Mesendoderm (in vitro differentiated cells): ENCODE data around the gene ZNF275.
"Not testable (repeated sequence)": the region's sequence is repeated elsewhere in the genome, so short reads cannot be mapped to it uniquely, and the experiment has no call there.

Experiments used
- DNase-seq: peaks from one replicate; pipeline ENCODE4 v3.0.0; 2013
- H2AK5ac ChIP-seq: 2 replicates; pipeline ENCODE4 v1.6.1; 2013; ENCODE audit warnings: low read length, inconsistent platforms
- H2BK120ac ChIP-seq: 2 replicates; pipeline ENCODE4 v1.6.1; 2013; ENCODE audit warnings: low read depth, mild to moderate bottlenecking, low read length, moderate library complexity, mixed read lengths
- H2BK15ac ChIP-seq: replicated peaks from 2 replicates; pipeline ENCODE4 v1.6.1; 2013; ENCODE audit warnings: low read depth, mild to moderate bottlenecking, moderate library complexity
- H2BK5ac ChIP-seq: 2 replicates; pipeline ENCODE4 v1.6.1; 2013; ENCODE audit warnings: low read length, inconsistent platforms
- H3K18ac ChIP-seq: 2 replicates; pipeline ENCODE4 v1.6.1; 2013; ENCODE audit warnings: mild to moderate bottlenecking, low read length, mixed read lengths
- H3K23ac ChIP-seq: one replicate; pipeline ENCODE4 v1.6.1; 2013; ENCODE audit warnings: low read length
- H3K27ac ChIP-seq: 2 replicates; pipeline ENCODE4 v1.5.1; 2013; ENCODE audit warnings: low read depth, mild to moderate bottlenecking, inconsistent platforms, low read length, moderate library complexity
- H3K27me3 ChIP-seq: 2 replicates; pipeline ENCODE4 v1.6.1; 2013; ENCODE audit warnings: low read length, control low read depth, mild to moderate bottlenecking, inconsistent platforms; ENCODE audit not compliant: insufficient read depth, poor library complexity
- H3K36me3 ChIP-seq: 2 replicates; pipeline ENCODE4 v1.6.1; 2013; ENCODE audit warnings: low read length, inconsistent platforms; ENCODE audit not compliant: control insufficient read depth, insufficient read depth
- H3K4ac ChIP-seq: one replicate; pipeline ENCODE4 v1.6.1; 2013; ENCODE audit warnings: low read depth, mild to moderate bottlenecking, low read length, moderate library complexity
- H3K4me1 ChIP-seq: 2 replicates; pipeline ENCODE4 v1.6.1; 2013; ENCODE audit warnings: low read depth, low read length, inconsistent platforms; ENCODE audit not compliant: control insufficient read depth
- H3K4me2 ChIP-seq: 2 replicates; pipeline ENCODE4 v1.6.1; 2013; ENCODE audit warnings: low read length
- H3K4me3 ChIP-seq: 2 replicates; pipeline ENCODE4 v1.5.1; 2013; ENCODE audit warnings: mild to moderate bottlenecking, low read length
- H3K56ac ChIP-seq: one replicate; pipeline ENCODE4 v1.6.1; 2013; ENCODE audit warnings: low read length
- H3K79me1 ChIP-seq: 2 replicates; pipeline ENCODE4 v1.6.1; 2013; ENCODE audit warnings: low read length, inconsistent platforms
- H3K79me2 ChIP-seq: 2 replicates; pipeline ENCODE4 v1.6.1; 2013; ENCODE audit warnings: mild to moderate bottlenecking, low read length; ENCODE audit not compliant: control insufficient read depth, insufficient read depth
- H3K9ac ChIP-seq: 2 replicates; pipeline ENCODE4 v1.6.1; 2013; ENCODE audit warnings: low read length, inconsistent platforms
- H4K5ac ChIP-seq: one replicate; pipeline ENCODE4 v1.6.1; 2013; ENCODE audit warnings: low read length
- H4K8ac ChIP-seq: one replicate; pipeline ENCODE4 v1.6.1; 2013; ENCODE audit warnings: low read depth, mild to moderate bottlenecking, control low read depth, low read length, moderate library complexity
- WGBS: extraction: QIAGEN DNeasy Blood & Tissue Kit; methylation state at CpG from one replicate; pipeline ENCODE4 v1.1.7; 2013; ENCODE audit warnings: low lambda C conversion rate, missing lambda C conversion rate; ENCODE audit not compliant: insufficient coverage; ENCODE audit errors: extremely low coverage; 5-methylcytosine and 5-hydroxymethylcytosine counted together

The ZNF275 gene

GRCh38 chrX:153320047-153320443 lies 13.9 kb upstream of the ZNF275 start:
- not testable (repeated sequence) for H3K9ac ChIP-seq, H3K23ac ChIP-seq, H2BK120ac ChIP-seq, H3K79me1 ChIP-seq, H4K5ac ChIP-seq, H3K36me3 ChIP-seq, H4K8ac ChIP-seq, H2BK5ac ChIP-seq, H3K56ac ChIP-seq, H2BK15ac ChIP-seq, H3K27me3 ChIP-seq, H3K4me1 ChIP-seq, H3K27ac ChIP-seq, H3K4ac ChIP-seq, DNase-seq, H3K18ac ChIP-seq, H3K4me3 ChIP-seq, H3K4me2 ChIP-seq, H2AK5ac ChIP-seq, H3K79me2 ChIP-seq
- WGBS, result no CpG with 5 or more reads among the region's 1 CpG

GRCh38 chrX:153320555-153321184 lies 13.3 kb upstream of the ZNF275 start:
- Histone ChIP-seq H3K27ac (no peak overlapping the region), H3K4me3 (no peak overlapping the region), H3K4me1 (no peaks in the 10 kb centered on the region), H3K23ac (no peak overlapping the region), H4K5ac (no peak overlapping the region), H2BK120ac (no peak overlapping the region), H4K8ac (no peak overlapping the region), H2BK5ac (no peak overlapping the region), H3K27me3 (no peaks in the 10 kb centered on the region), H3K79me1 (no peaks in the 10 kb centered on the region), H3K4ac (no peak overlapping the region), H2AK5ac (no peak overlapping the region), H3K9ac (no peak overlapping the region), H3K18ac (no peak overlapping the region), H3K36me3 (no peaks in the 10 kb centered on the region), H3K79me2 (no peaks in the 10 kb centered on the region), H3K4me2 (no peak overlapping the region), H3K56ac (no peak overlapping the region), H2BK15ac (no peak overlapping the region)
- no CpG with 5 or more reads among the region's 13 CpGs for WGBS
- DNase-seq, result no peak

GRCh38 chrX:153321381-153322124 lies 12.4 kb upstream of the ZNF275 start, which contains the start of gene PNMA6F:
PNMA6F (minus strand) TSS chrX:153321767; CDS start chrX:153320674, 1,093 bp downstream.
- no peak within 1 kb of the TSS for H2BK15ac ChIP-seq
- no peaks in the 10 kb centered on the region for H3K27me3 ChIP-seq
- no peak within 1 kb of the TSS for H2BK5ac ChIP-seq
- no peak within 1 kb of the TSS for H3K4me2 ChIP-seq
- no peaks in the 10 kb centered on the region for H3K79me2 ChIP-seq
- H2AK5ac ChIP-seq, result no peak within 1 kb of the TSS
- no peaks in the 10 kb centered on the region for H3K36me3 ChIP-seq
- no peak within 1 kb of the TSS for H3K27ac ChIP-seq
- H4K5ac ChIP-seq, result no peak within 1 kb of the TSS
- peak; percentile 23 for DNase-seq
- no peaks in the 10 kb centered on the region for H3K79me1 ChIP-seq
- H3K56ac ChIP-seq, result no peak within 1 kb of the TSS
- H2BK120ac ChIP-seq, result no peak within 1 kb of the TSS
- H3K23ac ChIP-seq, result no peak within 1 kb of the TSS
- no peak within 1 kb of the TSS for H3K4ac ChIP-seq
- no peaks in the 10 kb centered on the region for H3K4me1 ChIP-seq
- no CpG with 5 or more reads among the region's 36 CpGs for WGBS
- H3K4me3 ChIP-seq, result no peak within 1 kb of the TSS
- H3K18ac ChIP-seq, result no peak within 1 kb of the TSS
- no peak within 1 kb of the TSS for H4K8ac ChIP-seq
- H3K9ac ChIP-seq, result no peak within 1 kb of the TSS

DNA sequence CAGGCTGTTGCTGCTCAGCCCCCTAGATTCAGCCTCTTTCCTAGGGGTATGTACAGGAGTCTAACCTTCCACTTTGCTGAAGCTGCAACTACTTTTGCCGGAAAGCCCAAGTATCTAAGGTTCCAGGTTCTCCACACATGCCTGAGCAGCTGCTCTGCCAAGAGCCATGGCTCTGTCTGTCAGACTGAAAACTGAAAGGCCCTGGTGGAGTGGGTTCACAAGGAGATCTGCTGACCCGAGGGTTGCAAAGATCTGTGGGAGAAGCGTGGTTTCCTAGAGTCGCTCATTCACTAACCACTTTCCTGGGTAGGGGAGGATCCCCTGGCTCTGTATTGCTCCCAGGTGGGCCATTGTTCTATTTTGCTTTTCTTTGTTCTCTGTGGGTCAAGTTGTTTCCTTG lies 6.4 kb upstream of the ZNF275 start:
- H3K36me3 ChIP-seq, result no peaks in the 10 kb centered on the region
- no peak overlapping the region for H2BK5ac ChIP-seq
- no peaks in the 10 kb centered on the region for H3K79me2 ChIP-seq
- H3K4ac ChIP-seq, result no peak overlapping the region
- H3K27ac ChIP-seq, result no peak overlapping the region
- no peaks in the 10 kb centered on the region for H3K27me3 ChIP-seq
- no peak overlapping the region for H3K4me2 ChIP-seq
- H3K56ac ChIP-seq, result no peak overlapping the region
- no peak overlapping the region for H3K23ac ChIP-seq
- no peak overlapping the region for H2BK15ac ChIP-seq
- no CpG with 5 or more reads among the region's 4 CpGs for WGBS
- no peak overlapping the region for H3K9ac ChIP-seq
- H2BK120ac ChIP-seq, result no peak overlapping the region
- H2AK5ac ChIP-seq, result no peak overlapping the region
- H3K4me1 ChIP-seq, result no peaks in the 10 kb centered on the region
- H3K79me1 ChIP-seq, result no peaks in the 10 kb centered on the region
- no peak overlapping the region for H3K4me3 ChIP-seq
- H3K18ac ChIP-seq, result no peak overlapping the region
- H4K5ac ChIP-seq, result no peak overlapping the region
- H4K8ac ChIP-seq, result no peak overlapping the region
- no peak for DNase-seq

DNA sequence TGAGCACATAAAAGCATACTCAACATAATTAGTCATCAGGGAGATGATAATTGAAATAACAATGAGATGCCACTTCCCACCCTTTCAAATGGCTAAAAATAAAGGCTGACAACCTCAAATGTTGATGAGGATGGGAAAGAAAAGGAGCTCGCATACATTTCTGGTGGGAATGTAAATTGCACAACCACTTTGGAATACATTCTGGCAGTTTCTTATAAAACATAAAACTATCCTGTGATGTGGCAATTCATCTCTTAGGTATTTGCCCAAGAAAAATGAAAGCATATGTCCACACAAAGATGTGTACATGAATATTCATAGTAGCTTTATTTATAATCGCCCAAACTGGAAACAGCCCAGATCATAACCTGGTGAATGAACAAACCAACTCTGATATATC lies 687 bp upstream of the ZNF275 start:
- Histone ChIP-seq H3K18ac (no peak overlapping the region), H3K4me2 (no peak overlapping the region), H3K4me1 (no peaks in the 10 kb centered on the region), H3K23ac (no peak overlapping the region), H3K4ac (no peak overlapping the region), H3K4me3 (no peak overlapping the region), H3K79me1 (no peaks in the 10 kb centered on the region), H3K9ac (no peak overlapping the region), H4K8ac (no peak overlapping the region), H2BK15ac (no peak overlapping the region), H3K36me3 (no peaks in the 10 kb centered on the region), H3K27ac (no peak overlapping the region), H4K5ac (no peak overlapping the region), H3K79me2 (no peaks in the 10 kb centered on the region), H2BK120ac (no peak overlapping the region), H2AK5ac (no peak overlapping the region), H3K56ac (no peak overlapping the region), H3K27me3 (no peaks in the 10 kb centered on the region), H2BK5ac (no peak overlapping the region)
- no peak for DNase-seq
- WGBS, result no CpG with 5 or more reads among the region's 2 CpGs
